Dendritic cell treated with granulocyte-macrophage colony-stimulating factor and Interleukin-4, amounts not matched to agents 40 ng/mL and 50 ng/mL, for 4 days (primary cell): Measurements from ENCODE around the gene GNA12.

ENCODE experiments used
- H3K27ac Mint-ChIP-seq: one replicate; pipeline ENCODE4 v1.8.0; 2022; ENCODE audit warnings: mild to moderate bottlenecking, mixed read lengths
- H3K27me3 Mint-ChIP-seq: one replicate; pipeline ENCODE4 v1.8.0; 2022; ENCODE audit warnings: mild to moderate bottlenecking, mixed read lengths
- H3K36me3 Mint-ChIP-seq: one replicate; pipeline ENCODE4 v1.8.0; 2022; ENCODE audit warnings: low read depth, mixed read lengths
- H3K4me1 Mint-ChIP-seq: one replicate; pipeline ENCODE4 v1.8.0; 2022; ENCODE audit warnings: low read depth, mixed read lengths
- H3K4me3 Mint-ChIP-seq: one replicate; pipeline ENCODE4 v1.8.0; 2022; ENCODE audit warnings: mild to moderate bottlenecking, moderate library complexity, mixed read lengths
- H3K9me3 Mint-ChIP-seq: one replicate; pipeline ENCODE4 v1.8.0; 2022; ENCODE audit warnings: mixed read lengths
- intact Hi-C: fragments of 100-400 bp; cut with micrococcal nuclease; formaldehyde crosslinking; loops from one replicate; pipeline ENCODE4 v1.15.0; 2022

Gene GNA12

DNA sequence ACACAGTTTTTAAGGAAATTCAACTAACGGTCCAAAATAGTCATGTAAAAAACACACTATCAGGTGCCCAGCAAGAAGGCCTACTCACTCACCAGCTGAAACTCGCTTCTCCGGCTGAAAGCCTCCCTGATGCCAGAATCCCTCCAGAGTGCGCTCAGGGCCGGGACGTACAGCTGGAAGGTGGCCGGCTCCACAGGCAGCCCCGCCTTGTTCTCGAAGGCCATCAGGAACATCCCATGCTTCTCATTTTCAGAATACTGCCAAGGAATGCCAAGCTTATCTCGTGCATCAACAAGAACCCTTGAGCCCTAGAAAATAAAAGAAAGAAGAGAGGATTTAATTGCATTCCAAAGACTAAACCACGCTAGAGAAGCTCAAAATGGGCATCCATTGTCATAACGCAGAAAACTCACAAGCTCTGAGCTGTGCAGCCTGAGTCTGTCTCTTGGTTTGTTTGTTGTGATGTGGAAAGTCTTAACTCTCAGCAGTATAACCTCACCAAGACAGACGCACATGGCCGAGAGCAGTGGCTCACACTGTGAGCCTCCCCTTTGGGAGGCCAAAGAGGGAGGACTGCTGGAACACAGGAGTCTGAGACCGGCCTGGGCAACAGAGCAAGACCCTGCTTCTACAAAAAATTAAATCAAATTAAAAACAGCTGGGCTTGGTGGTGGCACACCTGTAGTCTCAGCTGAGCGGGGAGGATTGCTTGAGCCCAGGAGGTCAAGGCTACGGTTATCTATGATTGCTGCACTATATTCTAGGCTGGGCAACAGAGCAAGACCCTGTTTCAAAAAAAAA is 49.1 kb downstream of the GNA12 start:
- peaks cover 54% of the 10 kb centered on the region for H3K4me1 Mint-ChIP-seq
- H3K27me3 Mint-ChIP-seq: no peaks in the 10 kb centered on the region
- H3K9me3 Mint-ChIP-seq: no peaks in the 10 kb centered on the region
- intact Hi-C loops: no loop called here
- H3K36me3 Mint-ChIP-seq: peaks cover 52% of the 10 kb centered on the region
- H3K27ac Mint-ChIP-seq: no peak overlapping the region
- no peak overlapping the region for H3K4me3 Mint-ChIP-seq

DNA sequence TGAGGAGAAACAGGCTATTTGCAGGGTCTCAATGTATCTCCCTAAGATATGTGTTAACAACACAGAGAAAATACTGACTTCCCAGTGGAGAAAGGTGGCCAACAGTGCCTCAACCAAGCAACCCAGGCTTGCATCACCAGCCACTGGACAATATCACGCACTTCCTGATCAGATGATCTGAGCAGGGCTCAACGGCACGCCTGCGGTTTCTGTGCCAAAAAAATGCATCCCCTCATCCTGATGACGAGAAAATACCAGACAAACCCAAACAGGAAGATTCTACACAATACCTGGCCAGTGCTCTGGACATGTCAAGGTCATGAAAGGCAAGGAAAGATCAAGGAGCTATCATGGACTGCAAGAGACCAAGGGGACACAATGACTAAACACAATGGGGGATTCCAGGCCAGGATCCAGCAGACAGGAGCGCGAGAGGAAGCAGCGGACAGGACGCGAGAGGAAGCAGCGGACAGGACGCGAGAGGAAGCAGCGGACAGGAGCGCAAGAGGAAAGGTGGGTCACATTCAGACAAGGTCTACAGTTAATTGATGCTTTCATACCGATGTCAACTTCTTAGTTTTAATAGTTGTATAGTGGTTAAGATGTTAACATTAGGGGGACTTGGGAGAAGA is 51.1 kb downstream of the GNA12 start:
- Mint-ChIP-seq H3K9me3 (no peaks in the 10 kb centered on the region), H3K36me3 (peaks cover 73% of the 10 kb centered on the region), H3K4me1 (peaks cover 53% of the 10 kb centered on the region), H3K27me3 (no peaks in the 10 kb centered on the region), H3K4me3 (peak overlapping the region; percentile 24), H3K27ac (peak overlapping the region; percentile 70)
- intact Hi-C loops: no loop called here

DNA sequence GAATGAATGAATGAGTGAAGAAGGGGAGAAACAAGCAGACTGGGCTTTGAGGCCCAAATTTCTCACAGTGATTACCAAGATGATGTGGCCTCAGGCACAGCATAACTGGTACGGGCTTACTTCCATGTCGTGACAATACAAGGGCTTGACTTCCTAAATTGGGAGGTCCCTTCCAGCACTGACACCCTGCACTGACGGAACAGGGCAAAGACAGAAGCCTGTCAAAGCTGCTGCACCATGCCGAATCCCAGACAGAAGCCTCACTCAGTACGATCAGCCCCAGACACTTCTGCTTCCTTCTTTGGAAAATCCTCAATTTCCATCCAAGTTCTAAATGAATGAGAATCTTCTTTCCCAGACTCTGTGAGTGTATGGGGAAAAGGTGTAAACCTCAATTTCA is 51.9 kb downstream of the GNA12 start:
- Mint-ChIP-seq H3K27ac (peak overlapping the region; percentile 70), H3K9me3 (no peaks in the 10 kb centered on the region), H3K4me1 (peaks cover 46% of the 10 kb centered on the region), H3K27me3 (no peaks in the 10 kb centered on the region), H3K4me3 (no peak overlapping the region), H3K36me3 (peaks cover 80% of the 10 kb centered on the region)
- intact Hi-C loops: no loop called here

DNA sequence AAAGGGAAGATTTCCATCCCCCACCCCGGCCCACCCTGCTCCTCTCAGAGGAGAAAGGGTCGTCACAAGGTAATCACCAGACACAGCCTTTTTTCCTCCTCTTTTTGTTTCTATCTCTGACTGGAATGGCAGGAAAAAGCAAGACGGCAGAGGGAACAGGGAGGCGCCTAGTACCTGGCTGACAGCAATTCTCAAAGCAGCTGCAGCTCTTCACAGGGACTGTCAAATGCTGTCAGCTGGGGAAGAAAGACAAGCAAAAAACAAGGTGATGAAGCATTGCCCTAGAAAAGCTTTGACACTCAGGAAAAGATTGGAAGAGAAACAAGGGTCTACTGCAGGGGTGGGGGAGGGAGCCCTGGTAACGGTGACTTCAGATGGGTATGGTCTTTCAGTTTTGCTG is 52.7 kb downstream of the GNA12 start:
- peaks cover 89% of the 10 kb centered on the region for H3K36me3 Mint-ChIP-seq
- H3K4me1 Mint-ChIP-seq: peaks cover 40% of the 10 kb centered on the region
- H3K27me3 Mint-ChIP-seq: no peaks in the 10 kb centered on the region
- H3K4me3 Mint-ChIP-seq: no peak overlapping the region
- intact Hi-C loops: no loop called here
- no peak overlapping the region for H3K27ac Mint-ChIP-seq
- H3K9me3 Mint-ChIP-seq: no peaks in the 10 kb centered on the region

DNA sequence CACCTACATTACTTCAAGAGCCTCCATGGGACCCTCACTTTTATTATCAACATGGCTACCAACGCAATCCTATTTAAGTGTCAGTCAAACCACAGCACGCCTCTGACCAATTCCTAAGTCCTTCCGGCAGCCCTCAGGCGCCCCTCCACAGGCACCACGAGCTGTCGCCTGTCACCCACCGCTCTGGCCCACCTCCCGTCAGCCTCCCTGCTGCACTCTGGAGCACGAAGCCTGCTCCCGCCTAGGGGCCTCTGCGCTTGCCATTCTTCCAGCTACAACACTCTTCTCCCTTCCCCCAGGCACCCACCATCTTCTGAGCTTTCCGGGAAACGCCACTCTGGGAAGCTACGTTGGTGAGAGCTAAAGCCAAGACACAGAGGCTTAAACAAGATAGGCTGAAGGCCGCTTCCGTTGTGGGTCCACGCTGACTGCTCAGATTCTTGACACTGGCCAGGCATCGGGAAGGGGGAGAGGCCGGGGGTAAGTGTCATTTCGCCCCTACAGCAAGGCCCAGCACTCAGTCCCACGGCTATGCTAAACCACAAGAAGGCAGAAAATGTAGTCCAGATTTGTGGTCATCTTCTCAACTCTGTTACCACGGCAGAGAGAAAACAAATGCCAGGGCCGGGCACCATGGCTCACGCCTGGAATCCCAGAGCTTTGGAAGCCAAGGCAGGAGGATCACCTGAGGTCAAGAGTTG is 56.7 kb downstream of the GNA12 start:
- no peaks in the 10 kb centered on the region for H3K27me3 Mint-ChIP-seq
- H3K9me3 Mint-ChIP-seq: no peaks in the 10 kb centered on the region
- peaks cover 43% of the 10 kb centered on the region for H3K4me1 Mint-ChIP-seq
- intact Hi-C loops: loop anchor here (10.0 kb wide), 1 partner anchor 57 kb away; the partner anchor contains the start of gene GNA12
- no peak overlapping the region for H3K4me3 Mint-ChIP-seq
- H3K36me3 Mint-ChIP-seq: peaks cover 73% of the 10 kb centered on the region
- no peak overlapping the region for H3K27ac Mint-ChIP-seq

DNA sequence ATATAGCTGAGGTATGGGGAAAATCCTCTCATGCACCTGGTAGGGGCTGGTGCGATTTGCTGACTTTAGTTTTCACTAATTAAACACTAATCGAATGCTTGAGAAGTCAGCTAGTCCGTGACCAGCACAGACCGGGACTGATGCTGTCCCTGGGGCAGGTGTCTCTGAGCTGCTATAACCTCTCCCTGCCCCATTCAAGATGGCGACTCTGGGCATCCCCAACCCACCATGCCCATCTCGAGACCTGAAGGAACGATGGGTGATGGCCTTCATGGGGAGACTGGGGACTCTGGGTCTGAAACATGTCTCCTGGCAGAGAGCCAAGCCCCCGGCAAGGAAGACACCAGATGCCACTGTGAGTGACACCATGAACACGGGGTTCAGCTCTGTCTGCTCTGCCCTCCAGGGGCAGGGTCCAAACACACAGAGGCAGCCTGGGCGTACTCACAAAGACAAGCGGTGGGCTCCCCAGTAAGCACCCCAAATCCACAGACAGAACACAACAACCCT is 57.4 kb downstream of the GNA12 start:
- Mint-ChIP-seq H3K4me1 (peaks cover 43% of the 10 kb centered on the region), H3K36me3 (peaks cover 65% of the 10 kb centered on the region), H3K9me3 (no peaks in the 10 kb centered on the region), H3K27me3 (no peaks in the 10 kb centered on the region), H3K27ac (no peak overlapping the region), H3K4me3 (no peak overlapping the region)
- intact Hi-C loops: loop anchor here (10.0 kb wide), 1 partner anchor 58 kb away; the partner anchor contains the start of gene GNA12

DNA sequence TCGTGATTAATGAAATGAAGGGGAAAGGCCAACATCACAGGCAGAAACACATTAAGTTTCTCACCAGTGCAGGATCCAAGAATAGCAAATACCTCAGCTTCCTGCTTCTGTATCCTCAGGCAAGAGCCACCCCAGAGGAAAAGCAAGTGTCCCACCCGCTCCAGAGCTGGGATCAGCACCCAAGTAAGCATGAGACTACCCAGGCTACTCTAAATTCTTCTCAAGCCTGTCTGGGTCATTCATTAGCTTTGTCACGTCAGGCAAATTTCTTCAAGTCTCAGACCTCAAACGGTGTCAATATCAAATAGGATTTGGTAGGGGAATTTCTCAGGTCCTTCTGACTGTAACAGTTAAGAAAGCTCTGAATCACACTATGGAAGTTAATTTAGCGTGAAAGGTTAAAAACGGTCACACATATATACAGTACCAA is 59.0 kb downstream of the GNA12 start:
- H3K27me3 Mint-ChIP-seq: no peaks in the 10 kb centered on the region
- peaks cover 41% of the 10 kb centered on the region for H3K4me1 Mint-ChIP-seq
- intact Hi-C loops: loop anchor here (10.0 kb wide), 1 partner anchor 60 kb away; the partner anchor contains the start of gene GNA12
- H3K4me3 Mint-ChIP-seq: no peak overlapping the region
- peaks cover 50% of the 10 kb centered on the region for H3K36me3 Mint-ChIP-seq
- no peaks in the 10 kb centered on the region for H3K9me3 Mint-ChIP-seq
- H3K27ac Mint-ChIP-seq: no peak overlapping the region

DNA sequence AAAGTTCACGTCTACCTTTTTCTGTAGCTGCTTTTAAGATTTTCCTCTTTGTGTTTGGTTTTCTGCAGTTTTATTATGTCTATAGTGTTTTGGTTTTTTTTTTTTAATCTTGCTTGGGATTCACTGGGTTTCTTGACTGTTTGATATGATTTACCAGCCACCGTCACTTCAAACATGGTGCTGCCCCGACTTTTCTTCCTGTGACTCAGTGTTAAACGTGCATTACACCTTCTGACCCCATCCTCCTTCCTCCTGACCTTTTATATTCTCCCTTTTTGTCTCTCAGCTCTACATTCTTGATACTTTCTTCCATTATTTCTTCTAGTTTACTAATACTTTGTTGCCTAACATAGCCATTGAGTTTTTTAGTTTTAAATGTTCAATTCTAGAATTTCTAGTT is 61.5 kb downstream of the GNA12 start:
- Mint-ChIP-seq H3K27ac (peak overlapping the region; percentile 15), H3K36me3 (peaks cover 30% of the 10 kb centered on the region), H3K4me3 (no peak overlapping the region), H3K4me1 (peaks cover 29% of the 10 kb centered on the region), H3K9me3 (no peaks in the 10 kb centered on the region), H3K27me3 (no peaks in the 10 kb centered on the region)
- intact Hi-C loops: loop anchor here (10.0 kb wide), 1 partner anchor 62 kb away; the partner anchor contains the start of gene GNA12

DNA sequence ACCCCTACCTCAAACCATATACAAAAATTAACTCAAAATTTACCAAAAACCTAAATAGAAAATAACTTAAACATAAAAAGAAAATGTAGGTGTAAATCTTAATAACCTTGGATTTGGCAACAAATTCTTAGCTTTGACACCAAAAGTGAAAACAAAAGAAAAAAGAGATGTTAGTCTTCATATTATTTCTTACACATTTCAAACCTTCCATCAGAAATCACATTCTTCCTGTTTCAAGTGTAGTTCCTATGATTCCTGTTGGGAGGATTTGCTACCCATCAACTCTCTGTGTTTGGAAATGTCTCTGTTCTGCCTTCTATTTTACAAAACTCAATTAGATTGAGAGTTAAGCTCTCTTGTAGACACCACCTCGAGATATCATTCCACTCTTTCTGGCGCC is 62.0 kb downstream of the GNA12 start:
- H3K27ac Mint-ChIP-seq: peak overlapping the region; percentile 15
- H3K9me3 Mint-ChIP-seq: no peaks in the 10 kb centered on the region
- peaks cover 33% of the 10 kb centered on the region for H3K4me1 Mint-ChIP-seq
- no peaks in the 10 kb centered on the region for H3K27me3 Mint-ChIP-seq
- intact Hi-C loops: loop anchor here (10.0 kb wide), 1 partner anchor 63 kb away; the partner anchor contains the start of gene GNA12
- H3K4me3 Mint-ChIP-seq: no peak overlapping the region
- H3K36me3 Mint-ChIP-seq: peaks cover 30% of the 10 kb centered on the region

DNA sequence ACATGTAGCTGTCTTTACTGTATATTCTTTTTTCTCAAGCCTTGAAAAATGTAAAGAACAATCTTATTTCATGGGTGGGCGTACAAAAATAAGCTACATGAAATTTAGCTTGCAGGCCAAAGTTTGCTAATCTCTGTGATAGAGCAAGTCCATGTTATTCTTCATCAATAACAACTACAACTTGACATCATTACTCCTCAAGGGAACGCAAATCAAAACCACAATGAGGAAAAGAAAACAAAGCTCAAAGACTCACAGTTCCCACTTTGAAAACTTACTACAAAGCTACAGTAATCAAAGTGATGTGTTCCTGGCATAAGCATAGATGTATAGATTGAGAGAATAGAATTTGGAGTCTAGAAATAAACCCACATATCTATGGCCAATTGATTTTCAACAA is 62.5 kb downstream of the GNA12 start:
- Mint-ChIP-seq H3K4me3 (no peak overlapping the region), H3K27ac (no peak overlapping the region), H3K36me3 (peaks cover 25% of the 10 kb centered on the region), H3K27me3 (no peaks in the 10 kb centered on the region), H3K4me1 (peaks cover 38% of the 10 kb centered on the region), H3K9me3 (no peaks in the 10 kb centered on the region)
- intact Hi-C loops: loop anchor here (10.0 kb wide), 1 partner anchor 63 kb away; the partner anchor contains the start of gene GNA12

DNA sequence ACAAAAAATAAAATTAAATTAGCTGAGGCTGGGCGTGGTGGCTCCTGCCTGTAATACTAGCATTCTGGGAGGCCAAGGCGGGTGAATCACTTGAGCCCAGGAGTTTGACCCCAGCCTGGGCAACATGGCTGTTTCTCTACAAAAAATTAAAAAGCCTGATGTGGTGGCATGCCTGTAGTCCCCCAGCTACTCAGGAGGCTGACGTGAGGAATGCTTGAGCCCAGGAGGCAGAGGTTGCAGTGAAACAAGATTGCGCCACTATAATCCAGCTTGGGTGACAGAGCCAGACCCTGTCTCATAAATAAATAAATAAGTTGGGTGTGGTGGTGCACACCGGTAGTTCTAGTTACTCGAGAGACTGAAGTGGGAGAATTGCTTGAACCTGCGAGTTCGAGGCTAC is 65.1 kb downstream of the GNA12 start:
- Mint-ChIP-seq H3K4me3 (no peak overlapping the region), H3K36me3 (peaks cover 15% of the 10 kb centered on the region), H3K9me3 (no peaks in the 10 kb centered on the region), H3K27me3 (no peaks in the 10 kb centered on the region), H3K27ac (no peak overlapping the region), H3K4me1 (peaks cover 58% of the 10 kb centered on the region)
- intact Hi-C loops: no loop called here

DNA sequence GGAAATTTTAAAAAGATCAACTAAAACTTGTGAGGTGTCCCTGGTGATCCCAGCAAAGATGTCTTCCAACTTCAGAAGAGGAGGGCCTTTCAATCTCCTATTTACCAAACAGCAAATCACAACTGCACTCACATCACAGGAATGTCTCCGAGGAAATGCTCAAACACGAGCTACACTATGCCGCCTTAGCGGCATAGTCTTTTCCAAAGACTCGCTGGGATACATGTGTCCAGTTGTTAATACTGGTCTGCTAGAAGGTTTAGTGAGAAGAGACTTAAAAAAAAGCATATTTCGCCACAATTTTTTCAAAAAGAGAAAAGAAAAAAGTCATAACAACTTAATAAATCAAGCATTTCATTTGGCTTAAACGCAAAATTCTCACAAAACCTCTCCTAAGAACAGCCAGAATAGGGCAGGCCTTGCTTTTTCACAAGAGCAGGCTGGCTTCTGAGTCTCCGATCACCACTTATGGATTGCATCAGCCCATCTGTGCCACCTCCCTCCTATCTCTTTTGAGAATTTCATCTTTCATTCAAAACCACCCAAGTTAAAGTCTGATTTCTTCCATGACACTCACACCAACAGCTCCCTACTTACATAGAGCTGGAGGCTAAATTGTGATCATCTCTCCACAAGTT is 66.1 kb downstream of the GNA12 start:
- intact Hi-C loops: no loop called here
- Mint-ChIP-seq H3K36me3 (peaks cover 21% of the 10 kb centered on the region), H3K27ac (peak overlapping the region; percentile 22), H3K27me3 (no peaks in the 10 kb centered on the region), H3K9me3 (no peaks in the 10 kb centered on the region), H3K4me1 (peaks cover 63% of the 10 kb centered on the region), H3K4me3 (no peak overlapping the region)

DNA sequence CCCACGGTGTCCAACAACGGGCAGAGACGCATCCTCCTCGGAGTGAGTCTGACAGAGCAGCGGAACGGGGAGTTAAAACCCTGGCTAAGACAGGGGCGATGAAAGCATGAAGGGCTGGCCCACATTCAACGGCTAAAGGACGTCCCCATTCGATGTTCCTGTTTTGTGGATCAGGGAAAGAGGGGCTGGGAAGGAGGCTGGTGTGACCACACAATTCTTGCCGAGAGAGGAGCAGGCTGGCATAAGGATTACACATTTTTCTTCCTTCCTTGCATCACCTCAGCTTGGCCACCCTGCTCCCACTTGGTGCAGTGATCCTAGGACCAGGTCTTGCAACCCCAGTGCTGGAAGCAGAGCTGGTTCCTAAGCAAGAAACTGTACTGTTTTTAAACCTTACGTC is 67.7 kb downstream of the GNA12 start:
- H3K4me3 Mint-ChIP-seq: no peak overlapping the region
- peaks cover 63% of the 10 kb centered on the region for H3K4me1 Mint-ChIP-seq
- H3K27me3 Mint-ChIP-seq: no peaks in the 10 kb centered on the region
- H3K27ac Mint-ChIP-seq: peak overlapping the region; percentile 95
- peaks cover 28% of the 10 kb centered on the region for H3K36me3 Mint-ChIP-seq
- intact Hi-C loops: no loop called here
- H3K9me3 Mint-ChIP-seq: no peaks in the 10 kb centered on the region
